ENCODE results near the gene GRB7. TPM values are rescaled to one million over a fixed set of nuclear protein-coding genes. Genes with fewer than 3 reads are reported as not detected.

GRB7 gene
- total and polyA plus RNA-seq, 9 of the 15 experiments (the other 6 are each of a cell fraction or from before 2014, with no cell fraction given): 0.04 to 6.2 (median 2.2) TPM

GRCh38 chr17:39739885-39740356 is 2.2 kb downstream of the GRB7 start (continued):
- TF ChIP-seq AFF1 (IDR thresholded peaks at IDR 0.05; ENCODE audit: low read depth in 1 of 2, partially characterized antibody in 2 of 2) (no peak), ZHX1 (conservative IDR thresholded peaks at IDR 0.05; ENCODE audit: low read length) (no peak), ZNF431 (CRISPR knock-in tag; IDR thresholded peaks at IDR 0.05) (no peak)

Data from K562 (cell line).